T-helper 1 cell treated with Interleukin-12 subunit alpha and Interleukin-12 subunit beta and Interleukin-4 antibody, amounts not matched to agents 30 μg/mL and 1 μg/mL, for 36 hours (primary cell): ENCODE measurements around the gene SNX21.
"Not testable (repeated sequence)": the region's sequence is repeated elsewhere in the genome, so short reads cannot be mapped to it uniquely, and the experiment has no call there.

Source experiments
- H3K27ac Mint-ChIP-seq: one replicate; pipeline ENCODE4 v1.8.0; 2021; ENCODE audit warnings: mild to moderate bottlenecking, mixed read lengths
- H3K27me3 Mint-ChIP-seq: one replicate; pipeline ENCODE4 v1.8.0; 2021; ENCODE audit warnings: low read depth, mixed read lengths
- H3K36me3 Mint-ChIP-seq: one replicate; pipeline ENCODE4 v1.8.0; 2021; ENCODE audit warnings: low read depth, mixed read lengths
- H3K4me1 Mint-ChIP-seq: one replicate; pipeline ENCODE4 v1.8.0; 2021; ENCODE audit warnings: low read depth, mixed read lengths
- H3K4me3 Mint-ChIP-seq: one replicate; pipeline ENCODE4 v1.8.0; 2021; ENCODE audit warnings: mild to moderate bottlenecking, moderate library complexity, mixed read lengths
- H3K9me3 Mint-ChIP-seq: one replicate; pipeline ENCODE4 v1.8.0; 2021; ENCODE audit warnings: mixed read lengths

The SNX21 gene, protein sequence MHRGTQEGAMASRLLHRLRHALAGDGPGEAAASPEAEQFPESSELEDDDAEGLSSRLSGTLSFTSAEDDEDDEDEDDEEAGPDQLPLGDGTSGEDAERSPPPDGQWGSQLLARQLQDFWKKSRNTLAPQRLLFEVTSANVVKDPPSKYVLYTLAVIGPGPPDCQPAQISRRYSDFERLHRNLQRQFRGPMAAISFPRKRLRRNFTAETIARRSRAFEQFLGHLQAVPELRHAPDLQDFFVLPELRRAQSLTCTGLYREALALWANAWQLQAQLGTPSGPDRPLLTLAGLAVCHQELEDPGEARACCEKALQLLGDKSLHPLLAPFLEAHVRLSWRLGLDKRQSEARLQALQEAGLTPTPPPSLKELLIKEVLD

DNA sequence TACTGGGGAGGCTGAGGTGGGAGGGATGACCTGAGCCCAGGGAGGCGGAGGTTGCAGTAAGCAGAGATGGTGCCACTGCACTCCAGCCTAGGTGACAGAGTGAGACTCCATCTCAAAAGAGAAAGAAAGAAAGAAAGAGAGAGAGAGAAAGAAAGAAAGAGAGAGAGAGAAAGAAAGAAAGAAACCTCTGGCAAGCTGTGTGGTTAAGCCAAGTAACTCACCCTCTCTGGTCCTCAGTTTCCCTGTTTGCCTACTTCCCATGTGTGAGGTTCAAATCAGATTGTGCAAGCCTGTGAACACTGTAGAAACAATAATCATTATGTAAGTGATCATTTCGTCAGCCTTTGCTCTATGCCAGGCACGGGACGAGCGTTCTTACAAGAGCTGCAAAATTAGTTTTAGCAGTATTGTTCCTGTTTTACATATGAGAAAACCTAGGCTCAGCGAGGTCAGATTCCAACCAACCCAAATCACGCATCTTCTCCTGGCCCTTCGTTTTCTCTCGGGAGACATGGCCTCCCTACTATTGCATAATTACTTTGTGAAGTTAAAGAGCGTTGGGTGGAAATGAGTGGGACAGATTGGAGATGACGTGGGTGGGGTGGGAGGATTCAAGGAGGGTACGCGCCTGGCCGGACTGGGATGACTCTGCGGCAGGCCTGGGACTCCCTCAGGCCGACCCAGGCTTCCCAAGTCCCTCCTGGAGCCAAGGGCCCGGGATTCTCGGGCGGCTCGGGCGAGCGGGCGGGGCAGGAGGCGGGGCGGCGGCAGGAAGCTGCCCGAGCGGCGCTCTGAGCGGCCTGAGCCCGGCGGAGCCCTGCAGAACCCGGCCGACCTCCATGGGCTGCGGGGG, at the start of gene SNX21:
TSS of gene SNX21 (plus strand) at position 770 of the 853 bp plus-strand sequence. CDS start 121 bp downstream, outside the sequence.
- peak within 1 kb of the TSS; percentile 74 for H3K4me3 Mint-ChIP-seq
- no peaks in the 10 kb centered on the region for H3K9me3 Mint-ChIP-seq
- peaks cover 4% of the 10 kb centered on the region for H3K4me1 Mint-ChIP-seq
- H3K36me3 Mint-ChIP-seq = no peaks in the 10 kb centered on the region
- H3K27me3 Mint-ChIP-seq = peaks cover 18% of the 10 kb centered on the region
- no peak within 1 kb of the TSS for H3K27ac Mint-ChIP-seq

DNA sequence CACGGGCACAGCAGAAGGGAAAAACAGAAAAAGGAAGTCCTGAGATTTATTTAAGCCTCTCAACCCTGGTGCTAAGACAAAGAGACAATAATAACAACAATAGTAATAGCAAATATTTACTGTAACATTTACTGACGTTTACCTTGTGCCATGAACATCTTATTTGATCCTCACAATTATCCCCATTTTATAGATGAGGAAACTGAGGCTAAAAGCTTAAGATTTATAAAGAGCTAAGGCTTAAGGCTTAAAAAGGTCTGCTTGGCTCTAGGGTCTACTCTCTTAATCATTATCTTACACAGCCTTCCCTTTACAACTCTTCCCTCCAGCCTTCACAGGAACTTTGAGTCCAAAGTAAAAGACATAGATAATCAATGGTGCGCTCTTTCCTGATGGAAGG, 45.2 kb upstream of the SNX21 start:
- peaks cover 11% of the 10 kb centered on the region for H3K4me1 Mint-ChIP-seq
- H3K27me3 Mint-ChIP-seq = peaks cover 4% of the 10 kb centered on the region
- no peak overlapping the region for H3K27ac Mint-ChIP-seq
- no peaks in the 10 kb centered on the region for H3K9me3 Mint-ChIP-seq
- H3K4me3 Mint-ChIP-seq = no peak overlapping the region
- peaks cover 5% of the 10 kb centered on the region for H3K36me3 Mint-ChIP-seq

DNA sequence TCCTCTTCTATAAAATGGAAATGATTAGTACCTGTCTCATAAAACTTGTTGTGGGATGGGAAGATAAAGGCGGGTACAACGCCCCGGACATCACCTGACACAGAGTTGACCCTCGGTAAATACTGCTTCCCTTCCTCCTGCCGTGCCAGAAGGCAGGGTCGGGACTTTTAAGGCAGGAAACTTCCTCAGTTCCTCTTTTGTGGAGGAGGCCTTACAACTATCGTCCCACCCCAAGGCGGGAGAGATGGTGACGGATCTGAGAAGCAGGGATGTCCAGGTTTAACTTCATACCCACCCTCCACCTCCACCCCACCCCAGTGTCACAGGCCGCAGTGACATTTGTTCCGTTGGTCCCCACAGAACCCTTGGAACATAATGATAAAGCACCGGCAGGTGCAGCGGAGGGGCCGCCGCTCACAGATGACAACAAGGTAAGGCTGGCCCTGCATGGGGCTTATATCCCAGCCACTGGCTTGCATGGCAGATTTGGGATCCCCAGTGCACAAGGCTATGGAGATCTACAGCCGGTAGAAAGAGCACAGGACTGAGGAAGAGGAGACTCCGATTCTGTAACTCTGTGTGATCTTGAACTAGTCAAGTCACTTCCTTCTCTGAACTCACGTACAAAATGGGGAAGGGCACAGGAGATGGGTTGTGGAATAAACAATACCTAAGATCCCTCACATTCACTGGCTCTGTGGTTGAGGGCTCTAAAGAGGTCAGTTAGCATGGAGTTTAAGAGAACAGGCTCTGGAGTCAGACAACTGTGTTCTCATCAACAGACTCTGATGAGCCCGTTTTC, 41.1 kb upstream of the SNX21 start:
- Mint-ChIP-seq H3K27me3 (peaks cover 4% of the 10 kb centered on the region), H3K27ac (peak overlapping the region; percentile 80), H3K36me3 (peaks cover 18% of the 10 kb centered on the region), H3K9me3 (no peaks in the 10 kb centered on the region), H3K4me1 (peaks cover 15% of the 10 kb centered on the region), H3K4me3 (peak overlapping the region; percentile 88)

DNA sequence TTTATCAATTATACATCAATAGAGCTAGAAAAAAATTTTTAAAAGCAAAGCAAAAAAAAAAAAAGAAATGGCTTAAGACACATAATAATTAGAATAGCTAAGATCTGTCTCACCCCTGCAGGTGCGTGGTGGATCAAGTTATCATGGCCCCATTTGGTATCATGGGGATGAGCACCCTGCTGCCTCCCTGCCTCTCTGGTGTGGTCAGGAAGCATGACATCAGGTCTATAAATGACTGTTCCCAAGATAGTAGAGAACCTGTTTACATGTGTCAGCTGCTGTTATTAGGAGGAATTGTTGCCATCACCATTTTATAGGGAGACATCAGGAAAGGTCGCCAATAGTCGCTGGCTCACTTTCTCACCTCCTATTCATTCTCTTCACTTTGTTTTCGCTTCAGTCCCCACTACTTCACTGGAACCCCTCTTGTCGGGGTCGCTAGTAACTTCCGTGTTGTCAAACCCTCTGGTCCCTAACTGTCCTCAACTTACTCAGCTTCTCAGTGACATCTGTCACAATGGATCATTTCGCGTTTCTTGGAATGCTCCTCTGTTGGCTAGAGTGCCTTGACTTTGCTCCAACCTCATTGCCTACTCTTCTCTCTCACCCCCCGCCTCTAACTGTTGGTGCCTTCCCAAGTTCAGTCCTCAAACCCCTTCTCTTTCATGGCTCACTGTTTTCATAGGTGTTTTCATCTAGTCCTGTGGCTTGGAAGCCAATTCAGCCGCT, 37.1 kb upstream of the SNX21 start:
- Mint-ChIP-seq H3K27ac (peak overlapping the region; percentile 21), H3K4me1 (peaks cover 18% of the 10 kb centered on the region), H3K4me3 (no peak overlapping the region), H3K36me3 (peaks cover 19% of the 10 kb centered on the region), H3K27me3 (no peaks in the 10 kb centered on the region), H3K9me3 (no peaks in the 10 kb centered on the region)

DNA sequence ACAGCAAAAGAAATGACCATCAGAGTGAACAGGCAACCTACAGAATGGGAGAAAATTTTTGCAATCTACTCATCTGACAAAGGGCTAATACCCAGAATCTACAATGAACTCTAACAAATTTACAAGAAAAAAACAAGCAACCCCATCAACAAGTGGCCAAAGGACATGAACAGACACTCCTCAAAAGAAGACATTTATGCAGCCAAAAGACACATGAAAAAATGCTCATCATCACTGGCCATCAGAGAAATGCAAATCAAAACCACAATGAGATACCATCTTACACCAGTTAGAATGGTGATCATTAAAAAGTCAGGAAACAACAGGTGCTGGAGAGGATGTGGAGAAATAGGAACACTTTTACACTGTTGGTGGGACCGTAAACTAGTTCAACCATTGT, 36.1 kb upstream of the SNX21 start:
- H3K4me3 Mint-ChIP-seq, H3K9me3 Mint-ChIP-seq, H3K27ac Mint-ChIP-seq, H3K27me3 Mint-ChIP-seq: not testable (repeated sequence)
- peaks cover 24% of the 10 kb centered on the region for H3K36me3 Mint-ChIP-seq
- peaks cover 14% of the 10 kb centered on the region for H3K4me1 Mint-ChIP-seq

DNA sequence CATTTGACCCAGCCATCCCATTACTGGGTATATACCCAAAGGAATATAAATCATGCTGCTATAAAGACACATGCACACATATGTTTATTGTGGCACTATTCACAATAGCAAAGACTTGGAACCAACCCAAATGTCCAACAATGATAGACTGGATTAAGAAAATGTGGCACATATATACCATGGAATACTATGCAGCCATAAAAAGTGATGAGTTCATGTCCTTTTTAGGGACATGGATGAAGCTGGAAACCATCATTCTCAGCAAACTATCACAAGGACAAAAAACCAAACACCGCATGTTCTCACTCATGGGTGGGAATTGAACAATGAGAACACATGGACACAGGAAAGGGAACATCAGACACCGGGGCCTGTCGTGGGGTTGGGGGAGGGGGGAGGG, 35.6 kb upstream of the SNX21 start:
- not testable (repeated sequence) for H3K27me3 Mint-ChIP-seq, H3K27ac Mint-ChIP-seq, H3K4me1 Mint-ChIP-seq, H3K4me3 Mint-ChIP-seq, H3K9me3 Mint-ChIP-seq
- H3K36me3 Mint-ChIP-seq = peaks cover 21% of the 10 kb centered on the region

DNA sequence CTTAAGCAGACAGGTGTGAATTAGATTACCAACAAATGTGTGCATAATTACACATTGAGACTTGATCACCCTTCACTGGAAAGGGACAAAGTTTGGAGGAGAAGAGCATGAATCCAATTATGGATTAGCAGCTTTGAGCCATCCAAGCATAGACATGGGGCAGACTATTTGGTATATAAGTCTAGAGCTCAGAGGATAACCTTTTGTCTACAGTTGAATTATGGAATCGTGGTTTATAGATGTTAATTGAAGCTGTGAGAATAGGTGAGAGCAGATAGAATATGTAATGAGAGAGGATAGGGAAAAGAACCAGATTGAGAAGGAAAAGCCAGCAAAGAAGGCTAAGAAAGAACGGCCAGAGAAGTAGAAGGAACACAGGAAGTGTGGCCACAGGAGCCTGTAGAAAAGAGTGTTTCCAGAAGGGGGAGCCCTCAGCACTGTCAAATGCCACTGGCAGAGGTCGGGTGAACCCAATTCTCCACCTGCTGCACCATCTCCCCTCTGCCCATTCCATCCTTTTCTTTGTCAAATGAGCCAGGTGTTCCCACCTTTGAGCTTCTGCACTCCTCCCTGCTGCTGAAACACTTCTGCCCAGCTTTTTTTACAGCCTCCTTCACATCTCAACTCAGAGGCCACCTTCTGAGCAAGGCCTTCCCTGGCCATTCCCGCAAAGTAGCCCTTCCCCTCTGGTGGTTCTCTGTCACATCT, 34.5 kb upstream of the SNX21 start:
- no peaks in the 10 kb centered on the region for H3K27me3 Mint-ChIP-seq
- H3K4me1 Mint-ChIP-seq = peaks cover 9% of the 10 kb centered on the region
- no peak overlapping the region for H3K27ac Mint-ChIP-seq
- no peaks in the 10 kb centered on the region for H3K9me3 Mint-ChIP-seq
- no peak overlapping the region for H3K4me3 Mint-ChIP-seq
- H3K36me3 Mint-ChIP-seq = peaks cover 27% of the 10 kb centered on the region

DNA sequence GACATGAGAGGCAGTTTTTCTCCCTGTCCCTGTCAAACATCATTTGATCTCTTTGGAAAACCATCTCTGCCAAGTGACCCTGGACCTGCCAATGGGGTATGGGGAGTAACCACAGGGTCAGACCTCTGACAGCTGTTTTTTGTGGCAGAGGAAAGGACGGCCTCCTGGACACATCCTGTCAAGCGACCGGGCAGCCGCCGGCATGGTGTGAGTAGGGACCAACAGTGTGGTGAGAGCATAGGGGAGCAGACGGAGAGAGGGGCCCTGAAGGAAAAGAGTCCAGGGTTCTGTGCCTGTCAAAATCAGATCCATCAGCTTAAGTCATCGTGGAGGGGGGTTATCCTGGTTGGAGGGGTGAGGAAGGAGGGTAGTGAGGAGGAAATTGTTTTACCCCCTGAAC, 31.7 kb upstream of the SNX21 start:
- Mint-ChIP-seq H3K9me3 (no peaks in the 10 kb centered on the region), H3K27ac (no peak overlapping the region), H3K27me3 (no peaks in the 10 kb centered on the region), H3K4me3 (no peak overlapping the region), H3K4me1 (peaks cover 5% of the 10 kb centered on the region), H3K36me3 (peaks cover 32% of the 10 kb centered on the region)

DNA sequence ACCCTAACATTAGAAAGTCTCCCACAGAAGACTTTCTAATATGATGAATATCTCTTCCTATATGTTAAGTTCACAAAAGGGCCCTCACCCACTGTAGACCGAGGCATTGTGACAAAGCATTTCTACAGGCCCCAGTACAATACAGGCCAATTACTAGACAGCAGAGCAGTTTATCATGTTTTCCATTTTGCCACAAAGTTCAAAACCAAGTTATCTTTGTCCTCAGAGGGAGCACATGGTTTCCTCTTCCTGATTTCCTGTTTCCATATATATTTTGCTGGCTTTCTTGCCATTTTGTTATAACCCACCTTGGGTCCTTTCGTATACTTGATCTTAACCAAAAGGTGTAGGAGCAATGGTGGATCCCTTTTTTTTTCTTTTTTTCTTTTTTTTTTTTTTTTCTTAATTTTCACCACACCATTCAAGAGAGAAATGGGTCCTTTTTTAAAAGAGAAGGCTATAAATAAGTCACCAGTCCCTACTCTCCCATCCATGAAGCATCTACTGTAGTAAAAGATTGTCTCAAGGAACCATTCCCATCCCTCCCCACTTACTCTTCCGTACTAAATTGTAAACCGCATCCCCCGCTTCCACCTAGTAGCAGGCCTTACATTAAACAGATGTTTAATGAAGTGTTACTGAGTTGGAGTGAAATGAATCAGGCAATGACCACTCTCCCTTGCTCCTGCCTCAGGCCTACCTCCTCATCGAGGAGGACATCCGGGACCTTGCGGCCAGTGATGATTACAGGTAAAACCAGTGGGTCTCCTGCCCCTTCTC, 23.2 kb upstream of the SNX21 start:
- H3K4me3 Mint-ChIP-seq = no peak overlapping the region
- peaks cover 21% of the 10 kb centered on the region for H3K4me1 Mint-ChIP-seq
- no peaks in the 10 kb centered on the region for H3K27me3 Mint-ChIP-seq
- H3K9me3 Mint-ChIP-seq = no peaks in the 10 kb centered on the region
- H3K36me3 Mint-ChIP-seq = peaks cover 42% of the 10 kb centered on the region
- H3K27ac Mint-ChIP-seq = no peak overlapping the region

DNA sequence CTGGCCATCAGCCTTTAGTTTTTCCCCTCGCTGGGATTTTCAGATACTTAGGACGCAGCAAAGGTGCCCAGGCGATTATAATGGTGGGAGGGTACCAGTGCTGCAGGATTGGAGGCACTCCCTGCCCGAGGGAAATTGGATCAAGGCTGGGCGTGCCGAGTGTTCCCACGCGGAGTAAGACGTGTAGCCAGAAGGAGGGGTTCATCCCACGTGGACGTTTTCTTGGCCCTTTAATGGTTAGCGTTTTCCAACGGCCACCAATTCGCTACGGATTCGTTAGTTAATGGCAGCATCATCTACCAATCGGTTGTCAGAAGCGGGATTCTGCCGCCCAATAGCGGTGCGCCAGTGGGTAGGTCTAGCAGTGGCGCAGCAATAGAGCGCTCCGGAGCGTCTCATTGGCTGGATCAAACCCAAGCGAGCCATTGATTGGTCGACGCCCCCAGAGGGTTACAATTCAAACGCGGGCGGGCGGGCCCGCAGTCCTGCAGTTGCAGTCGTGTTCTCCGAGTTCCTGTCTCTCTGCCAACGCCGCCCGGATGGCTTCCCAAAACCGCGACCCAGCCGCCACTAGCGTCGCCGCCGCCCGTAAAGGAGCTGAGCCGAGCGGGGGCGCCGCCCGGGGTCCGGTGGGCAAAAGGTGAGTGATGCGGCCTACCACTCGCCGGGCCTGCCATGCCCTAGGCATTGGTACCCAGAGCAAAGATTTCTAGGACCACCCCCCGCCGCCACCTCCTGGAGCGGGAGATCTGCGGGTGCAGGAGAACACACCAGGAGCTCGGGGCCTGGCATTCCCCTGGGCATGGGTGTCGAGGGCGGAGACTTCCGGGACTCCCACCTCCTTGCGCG, 21.2 kb upstream of the SNX21 start, which contains the start of gene UBE2C:
TSS of gene UBE2C (plus strand) at position 488 of the 849 bp plus-strand sequence. CDS start at position 540, 52 bp downstream.
- no peaks in the 10 kb centered on the region for H3K9me3 Mint-ChIP-seq
- H3K27me3 Mint-ChIP-seq = no peaks in the 10 kb centered on the region
- peak within 1 kb of the TSS; percentile 87 for H3K27ac Mint-ChIP-seq
- peaks cover 26% of the 10 kb centered on the region for H3K4me1 Mint-ChIP-seq
- H3K36me3 Mint-ChIP-seq = peaks cover 46% of the 10 kb centered on the region
- H3K4me3 Mint-ChIP-seq = peak within 1 kb of the TSS; percentile 96

DNA sequence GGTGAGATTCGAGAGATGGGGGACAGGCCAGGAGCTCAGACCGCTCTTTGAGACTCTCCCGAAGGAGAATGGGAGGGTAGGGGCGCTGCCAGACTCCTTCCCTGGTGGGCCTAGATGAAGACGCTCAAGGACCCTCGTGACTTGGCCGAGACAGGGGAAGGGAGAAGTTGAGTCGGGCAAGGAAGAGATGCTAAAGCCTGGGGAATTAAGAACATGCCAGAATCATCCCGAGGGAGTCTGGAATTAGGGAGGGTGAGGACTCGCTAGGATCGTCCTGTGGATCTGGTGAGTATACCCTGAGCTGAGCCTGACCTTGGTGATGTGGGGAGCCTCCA, 20.6 kb upstream of the SNX21 start:
- H3K4me1 Mint-ChIP-seq = peaks cover 26% of the 10 kb centered on the region
- H3K9me3 Mint-ChIP-seq = no peaks in the 10 kb centered on the region
- peaks cover 50% of the 10 kb centered on the region for H3K36me3 Mint-ChIP-seq
- H3K4me3 Mint-ChIP-seq = peak overlapping the region; percentile 96
- H3K27ac Mint-ChIP-seq = peak overlapping the region; percentile 87
- H3K27me3 Mint-ChIP-seq = no peaks in the 10 kb centered on the region

DNA sequence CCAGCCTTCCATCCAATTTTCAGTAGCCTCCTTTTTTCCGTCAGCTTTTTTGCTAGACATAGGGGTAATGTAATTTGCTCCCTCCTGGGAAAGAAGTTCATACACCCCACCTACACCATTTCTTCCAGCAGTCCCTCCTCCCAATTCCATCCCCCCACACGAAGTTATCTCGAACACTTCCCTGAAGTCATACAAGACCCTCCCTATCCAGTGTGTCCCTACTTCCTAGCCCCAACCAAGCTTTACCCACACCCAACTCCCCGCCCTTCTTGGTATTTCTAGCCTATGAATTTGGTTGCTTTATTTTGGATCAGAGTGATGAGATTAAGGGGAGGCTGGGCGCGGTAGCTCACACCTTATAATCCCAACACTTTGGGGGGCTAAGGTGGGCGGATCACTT, 20.1 kb upstream of the SNX21 start:
- peak overlapping the region; percentile 96 for H3K4me3 Mint-ChIP-seq
- H3K27me3 Mint-ChIP-seq = no peaks in the 10 kb centered on the region
- peaks cover 26% of the 10 kb centered on the region for H3K4me1 Mint-ChIP-seq
- H3K9me3 Mint-ChIP-seq = no peaks in the 10 kb centered on the region
- H3K27ac Mint-ChIP-seq = peak overlapping the region; percentile 87
- peaks cover 49% of the 10 kb centered on the region for H3K36me3 Mint-ChIP-seq
